Measurements from ENCODE around the gene HEATR5A.
"Not testable (repeated sequence)": the region's sequence is repeated elsewhere in the genome, so short reads cannot be mapped to it uniquely, and the experiment has no call there.

The HEATR5A gene

DNA sequence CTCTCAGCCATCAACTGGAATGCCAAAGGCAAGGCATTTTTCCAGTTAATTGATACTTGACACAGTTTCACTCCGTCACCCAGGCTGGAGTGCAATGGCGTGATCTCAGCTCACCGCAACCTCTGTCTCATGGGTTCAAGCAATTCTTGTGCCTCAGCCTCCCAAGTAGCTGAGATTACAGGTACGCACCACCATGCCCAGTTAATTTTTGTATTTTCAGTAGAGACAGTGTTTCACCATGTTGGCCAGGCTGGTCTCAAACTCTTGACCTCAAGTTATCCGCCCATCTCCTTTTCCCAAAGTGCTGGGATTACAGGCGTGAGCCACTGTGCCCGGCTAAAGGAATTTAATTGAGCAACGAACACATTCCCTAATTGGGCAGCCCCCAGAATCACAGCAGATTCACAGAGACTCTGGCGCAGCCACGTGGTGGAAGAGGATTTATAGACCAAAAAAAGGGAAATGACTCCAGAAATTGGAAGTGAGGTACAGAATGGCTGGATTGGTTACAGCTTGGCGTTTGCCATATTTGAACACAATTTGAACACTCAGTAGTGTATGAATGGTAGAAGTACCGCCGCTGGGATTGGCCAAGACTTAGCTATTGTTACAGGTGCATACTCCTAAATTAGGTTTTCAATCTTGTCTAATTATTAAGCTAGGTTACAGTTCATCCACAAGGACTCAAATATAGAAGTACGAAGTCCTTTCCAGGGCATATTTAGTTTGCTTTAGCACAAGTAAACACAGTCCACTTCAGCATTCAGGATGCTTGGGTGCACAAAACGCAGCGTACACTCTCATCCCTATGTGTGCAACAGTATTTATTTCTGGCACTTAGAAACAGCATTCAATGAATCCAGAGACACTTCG, 162.6 kb downstream of the HEATR5A start:
- DNase-seq (ENCODE audit: low read depth in 2 of 2), result not testable (repeated sequence)

DNA sequence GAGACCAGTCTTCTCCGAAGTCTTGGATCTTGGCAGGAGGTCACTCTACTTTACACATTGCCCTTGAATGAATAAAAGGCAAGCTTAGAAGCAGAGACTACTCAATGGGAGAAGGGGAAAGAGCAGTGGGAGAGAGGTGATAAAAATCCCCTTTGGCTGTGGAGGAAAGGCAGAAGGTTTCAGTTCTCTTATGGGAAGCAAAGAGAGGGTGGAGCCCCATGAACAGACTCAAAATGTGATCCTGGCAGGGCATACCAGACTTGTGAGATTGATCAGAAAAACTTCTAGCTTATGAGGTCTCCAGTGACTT, 163.2 kb downstream of the HEATR5A start:
- no peak for DNase-seq (ENCODE audit: low read depth in 2 of 2)

DNA sequence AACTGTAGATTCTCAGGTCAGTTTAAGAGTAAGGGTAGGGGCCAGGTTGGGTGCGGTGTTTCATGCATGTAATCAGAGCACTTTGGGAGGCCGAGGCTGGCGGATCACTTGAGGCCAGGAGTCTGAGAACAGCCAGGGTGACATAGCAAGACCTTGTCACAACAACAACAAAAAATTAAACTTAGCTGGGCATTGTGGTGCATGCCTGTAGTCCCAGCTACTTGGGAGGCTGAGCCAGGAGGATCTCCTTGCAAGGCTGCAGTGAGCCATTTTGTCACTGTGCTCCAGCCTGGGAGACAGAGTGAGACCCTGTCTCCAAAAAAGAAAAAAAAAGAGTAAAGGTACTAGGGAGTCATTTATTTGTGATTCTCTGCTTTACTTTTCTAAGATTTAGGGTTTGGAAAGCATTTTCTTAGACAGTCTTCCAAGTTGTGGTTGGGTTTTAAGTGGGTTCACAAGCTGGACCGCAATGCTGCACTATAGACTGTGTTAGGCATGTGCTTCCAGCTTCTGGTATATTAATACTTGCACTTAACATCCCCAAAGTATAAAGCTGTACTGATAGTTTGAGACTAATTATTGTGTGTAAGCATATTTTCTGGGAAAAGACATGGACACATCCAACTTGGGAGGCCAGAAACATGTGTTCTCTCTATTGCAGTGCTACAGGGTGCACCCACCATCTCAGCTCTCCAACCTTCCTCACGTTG, 163.7 kb downstream of the HEATR5A start:
- no peak for DNase-seq (ENCODE audit: low read depth in 2 of 2)

DNA sequence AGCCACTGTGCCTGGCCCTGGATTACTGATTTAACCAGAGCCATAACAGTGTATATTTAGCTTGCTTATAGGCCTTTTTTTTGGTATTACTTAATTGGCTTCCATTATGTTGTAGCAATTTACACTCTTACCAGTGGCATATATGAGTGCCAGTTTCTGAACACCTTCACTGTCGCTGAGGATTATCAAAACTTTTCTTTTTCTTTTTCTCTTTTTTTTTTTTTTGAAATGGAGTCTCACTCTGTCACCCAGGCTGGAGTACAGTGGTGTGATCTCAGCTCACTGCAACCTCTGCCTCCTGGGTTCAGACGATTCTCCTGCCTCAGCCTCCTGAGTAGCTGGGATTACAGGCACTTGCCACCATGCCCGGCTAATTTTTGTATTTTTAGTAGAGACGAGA, 164.4 kb downstream of the HEATR5A start:
- not testable (repeated sequence) for DNase-seq (ENCODE audit: low read depth in 2 of 2)

DNA sequence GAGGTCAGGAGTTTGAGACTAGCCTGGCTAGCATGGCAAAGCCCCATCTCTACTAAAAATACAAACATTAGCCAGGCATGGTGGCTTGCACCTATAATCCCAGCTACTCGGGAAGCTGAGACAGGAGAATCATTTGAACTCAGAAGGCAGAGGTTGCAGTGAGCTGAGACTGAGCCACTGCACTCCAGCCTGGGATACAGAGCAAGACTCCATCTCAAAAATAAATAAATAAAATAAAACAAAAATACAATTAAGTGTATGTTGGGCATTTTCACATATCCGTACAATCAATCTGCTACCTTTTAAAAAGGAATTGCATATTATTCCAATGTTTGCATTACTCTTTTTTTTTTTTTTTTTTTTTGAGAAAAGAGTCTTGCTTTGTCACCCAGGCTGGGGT, 165.1 kb downstream of the HEATR5A start:
- DNase-seq (ENCODE audit: low read depth in 2 of 2), result no peak

DNA sequence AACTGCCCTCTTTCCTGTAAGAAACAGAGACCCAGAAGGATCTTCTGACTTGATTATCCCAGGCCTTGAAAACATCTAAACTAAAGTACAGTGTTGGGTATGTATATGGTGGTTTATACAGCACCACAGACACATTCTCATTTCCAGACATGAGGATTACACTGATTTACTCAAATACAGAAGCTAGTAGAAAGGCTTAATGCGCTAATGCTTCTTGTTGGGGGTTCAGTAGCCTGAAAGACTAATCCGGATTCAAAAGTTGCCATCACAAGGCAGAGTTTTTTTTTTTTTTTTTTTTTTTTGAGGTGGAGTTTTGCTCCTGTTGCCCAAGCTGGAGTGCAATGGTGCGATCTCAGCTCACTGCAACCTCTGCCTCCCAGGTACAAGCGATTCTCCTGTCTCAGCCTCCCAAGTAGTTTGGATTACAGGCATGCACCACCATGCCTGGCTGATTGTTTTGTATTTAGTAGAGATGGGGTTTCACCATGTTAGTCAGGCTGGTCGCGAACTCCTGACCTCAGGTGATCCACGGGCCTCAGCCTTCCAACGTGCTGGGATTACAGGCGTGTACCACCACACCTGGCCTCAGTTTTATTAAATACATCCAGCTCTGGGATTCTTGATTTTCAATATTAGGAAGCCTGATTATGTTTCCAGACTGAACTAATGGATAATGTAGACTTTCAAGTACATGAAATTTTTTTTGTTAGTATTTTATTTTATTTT, 166.4 kb downstream of the HEATR5A start:
- no peak for DNase-seq (ENCODE audit: low read depth in 2 of 2)

DNA sequence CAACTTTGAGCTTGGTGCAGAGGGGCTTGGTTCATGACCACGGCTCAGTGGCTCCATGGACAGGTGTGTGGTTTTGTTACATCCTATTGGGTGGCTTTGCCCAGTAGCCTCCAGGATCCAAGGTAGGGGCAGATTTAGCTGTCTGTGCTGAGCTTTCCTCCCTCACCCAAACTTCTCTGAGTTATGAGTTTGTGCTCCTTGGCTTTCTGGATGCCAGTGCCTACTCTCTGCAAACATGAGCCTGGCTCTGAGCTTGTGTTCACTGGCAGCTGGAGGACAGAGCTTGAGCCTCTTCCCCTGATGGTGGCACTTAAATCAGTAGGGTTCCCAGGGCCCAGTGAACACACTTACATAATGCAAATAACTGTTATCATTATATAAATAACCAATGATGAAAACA, 167.5 kb downstream of the HEATR5A start:
- DNase-seq (ENCODE audit: low read depth in 2 of 2), result no peak

DNA sequence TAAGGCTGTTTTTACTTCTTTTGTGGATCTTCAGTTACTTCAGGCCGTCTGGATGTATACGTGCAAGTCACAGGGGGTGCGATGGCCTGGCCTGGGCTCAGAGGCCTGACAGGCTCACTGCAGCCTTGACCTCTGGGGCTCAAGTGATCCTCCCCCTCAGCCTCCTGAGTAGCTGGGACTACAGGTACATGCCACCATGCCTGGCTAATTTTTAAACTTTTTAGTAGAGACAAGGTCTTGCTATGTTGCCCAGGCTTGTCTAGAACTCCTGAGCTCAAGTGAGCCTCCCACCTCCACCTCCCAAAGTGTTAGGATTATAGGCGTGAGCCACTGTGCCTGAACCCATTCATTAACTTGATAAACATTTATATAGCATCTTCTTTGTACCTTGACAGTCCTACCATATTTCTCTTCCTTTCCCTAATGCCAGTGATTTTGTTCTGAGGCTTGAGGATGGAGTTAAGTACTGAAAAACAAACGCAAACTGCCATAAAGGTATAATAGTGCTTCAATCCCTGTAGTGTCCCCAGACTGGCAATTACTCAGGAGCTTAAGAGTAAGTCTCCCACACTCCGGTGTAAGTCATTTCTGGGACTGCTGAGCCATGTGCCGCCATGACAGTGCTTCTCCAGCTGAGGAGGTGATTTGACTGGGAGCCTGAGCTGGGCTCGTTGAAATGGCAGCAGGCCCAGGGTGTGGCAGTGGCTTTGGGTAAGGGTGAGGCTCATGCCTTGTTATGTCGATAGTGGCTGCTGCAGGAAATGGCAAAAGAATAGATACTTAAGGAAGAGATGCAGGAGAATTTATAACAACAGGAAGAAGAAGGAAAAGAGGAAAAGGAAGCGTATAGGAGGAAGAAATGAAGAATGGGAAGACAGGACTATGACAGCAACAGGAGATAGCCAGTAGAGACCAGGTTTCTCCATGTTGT, 169.1 kb downstream of the HEATR5A start:
- no peak for DNase-seq (ENCODE audit: low read depth in 2 of 2)

DNA sequence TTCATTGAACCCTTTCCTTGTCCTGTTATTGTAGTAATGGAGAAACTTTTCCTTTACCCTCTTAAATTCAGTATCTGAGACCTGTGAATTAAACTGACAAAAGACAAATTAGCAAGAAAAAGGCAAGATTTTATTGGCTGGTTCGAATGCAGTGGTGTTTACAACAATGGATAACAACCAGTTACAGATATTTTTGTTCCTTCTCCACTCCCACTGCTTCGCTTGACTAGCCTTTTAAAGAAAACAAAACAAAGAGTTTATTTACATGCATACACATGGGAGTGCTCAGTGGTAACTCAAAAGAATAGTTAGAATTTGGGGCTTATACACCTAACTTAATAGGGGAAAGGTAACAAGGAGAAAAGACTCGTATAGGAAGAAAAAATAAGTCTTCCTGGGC, 175.7 kb downstream of the HEATR5A start:
- DNase-seq (ENCODE audit: low read depth in 2 of 2), result no peak

DNA sequence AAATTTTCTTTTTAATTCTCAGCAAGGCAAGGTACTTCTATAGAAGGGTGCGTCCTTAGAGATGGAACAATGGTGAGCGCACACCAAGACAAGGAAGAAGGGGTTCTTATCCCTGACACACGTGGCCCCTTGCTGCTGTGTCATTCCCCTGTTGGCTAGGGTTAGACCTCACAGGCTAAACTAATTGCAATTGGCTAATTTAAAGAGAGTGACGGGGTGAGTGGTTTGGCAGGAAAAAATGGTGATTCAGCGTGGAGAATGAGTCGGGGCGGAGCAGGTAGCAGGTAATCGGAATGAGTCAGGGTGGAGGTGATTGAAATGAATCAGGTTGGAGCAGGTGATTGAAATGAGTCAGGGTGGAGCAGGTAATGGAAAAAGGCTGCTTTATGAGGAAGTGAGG, 176.5 kb downstream of the HEATR5A start:
- DNase-seq (ENCODE audit: low read depth in 2 of 2), result no peak

DNA sequence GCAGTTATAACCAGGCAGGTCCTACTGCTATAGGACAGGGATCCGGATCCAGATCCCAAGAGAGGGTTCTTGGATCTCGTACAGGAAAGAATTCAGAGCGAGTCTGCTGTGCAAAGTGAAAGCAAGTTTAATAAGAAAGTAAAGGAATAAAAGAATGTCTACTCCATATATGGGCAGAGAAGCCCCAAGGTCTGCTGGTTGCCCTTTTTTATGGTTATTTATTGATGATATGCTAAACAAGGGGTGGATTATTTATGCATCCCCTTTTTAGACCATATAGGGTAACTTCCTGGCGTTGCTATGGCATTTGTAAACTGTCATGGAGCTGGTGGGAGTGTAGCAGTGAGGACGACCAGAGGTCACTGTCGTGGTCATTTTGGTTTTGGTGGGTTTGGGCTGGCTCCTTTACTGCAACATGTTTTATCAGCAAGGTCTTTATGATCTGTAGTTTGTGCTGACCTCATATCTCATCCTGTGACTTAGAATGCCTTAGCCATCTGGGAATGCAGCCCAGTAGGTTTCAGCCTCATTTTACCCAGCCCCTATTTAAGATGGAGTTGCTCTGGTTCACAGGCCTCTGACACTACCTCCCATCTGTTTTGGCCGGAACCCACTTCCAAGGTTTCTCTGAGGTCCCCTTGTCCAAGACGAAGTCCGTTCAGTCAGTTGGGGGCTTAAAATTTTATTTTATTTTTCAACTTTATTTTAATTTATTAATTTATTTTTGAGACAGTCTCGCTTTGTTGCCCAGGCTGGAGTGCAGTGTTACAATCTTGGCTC, 178.0 kb downstream of the HEATR5A start:
- not testable (repeated sequence) for DNase-seq (ENCODE audit: low read depth in 2 of 2)
